HG03196 (cell line): ENCODE measurements around the gene RCOR2.

Source experiments
- ATAC-seq: cut with Tn5 transposase; IDR thresholded peaks from one replicate; pipeline ENCODE4 v1.9.1; 2021; ENCODE audit not compliant: unreplicated experiment

RCOR2 gene

GRCh38 chr11:63923319-63923718, 6.4 kb upstream of the RCOR2 start:
- ATAC-seq = no peak

- ATAC-seq = no peak
Measured at GRCh38 chr11:63922673-63923192, 5.8 kb upstream of the RCOR2 start.

- no peak for ATAC-seq
Measured at GRCh38 chr11:63920939-63921417, 4.0 kb upstream of the RCOR2 start.

GRCh38 chr11:63920126-63920938, 3.4 kb upstream of the RCOR2 start:
- ATAC-seq = no peak

GRCh38 chr11:63919267-63920125, 2.5 kb upstream of the RCOR2 start:
- no peak for ATAC-seq

- ATAC-seq = no peak
Measured at GRCh38 chr11:63918507-63919191, 1.7 kb upstream of the RCOR2 start.

GRCh38 chr11:63917692-63918506, 935 bp upstream of the RCOR2 start:
- ATAC-seq = no peak

GRCh38 chr11:63915961-63916836, 765 bp downstream of the RCOR2 start:
- no peak for ATAC-seq

GRCh38 chr11:63914896-63915691, 1.9 kb downstream of the RCOR2 start:
- no peak for ATAC-seq

- ATAC-seq = no peak
Measured at GRCh38 chr11:63913866-63914830, 2.8 kb downstream of the RCOR2 start.

- ATAC-seq = no peak
Measured at GRCh38 chr11:63912678-63913077, 4.3 kb downstream of the RCOR2 start.

- ATAC-seq = no peak
Measured at GRCh38 chr11:63911876-63912275, 5.1 kb downstream of the RCOR2 start.

GRCh38 chr11:63911440-63911839, 5.5 kb downstream of the RCOR2 start:
- no peak for ATAC-seq

GRCh38 chr11:63910675-63911074, 6.3 kb downstream of the RCOR2 start:
- ATAC-seq = no peak

GRCh38 chr11:63909591-63910506, 7.1 kb downstream of the RCOR2 start:
- no peak for ATAC-seq
